Measurements from ENCODE around the gene PYCARD. TPM values are rescaled to one million over a fixed set of nuclear protein-coding genes. Genes with fewer than 3 reads are reported as not detected.

The PYCARD gene
- total RNA-seq, 1 experiment from 2014 or later = not detected

GRCh38 chr16:31224092-31224955 lies 21.8 kb upstream of the PYCARD start:
- DNase-seq (ENCODE audit: low read depth, low spot score) (no peak), ATAC-seq (no peak)
- intact Hi-C loops (cut with micrococcal nuclease) = no loop called here
- Histone ChIP-seq H3K9me2 (ENCODE audit: insufficient read depth) (no peaks in the 10 kb centered on the region), H3K9me3 (ENCODE audit: control insufficient read depth in 1 of 2, insufficient read depth in 1 of 2, low read depth in 1 of 2, low read length in 2 of 2) (no peaks in the 10 kb centered on the region), H3K79me2 (ENCODE audit: insufficient read depth, low read length) (no peaks in the 10 kb centered on the region), H3K4me2 (ENCODE audit: low read length) (no peak overlapping the region), H3K36me3 (ENCODE audit: control insufficient read depth in 1 of 2, insufficient read depth in 2 of 2, low read length in 2 of 2) (no peaks in the 10 kb centered on the region; a peak in 1 of 4 replicates), H3K27me3 (ENCODE audit: insufficient read depth, low read length) (no peaks in the 10 kb centered on the region), H2AFZ (ENCODE audit: low read depth, low read length, poor library complexity, severe bottlenecking) (no peak overlapping the region), H3K9ac (ENCODE audit: low read length) (no peak overlapping the region), H3K4me3 (replicated peaks in 1 of 2; ENCODE audit: low read depth in 1 of 2, low read length in 2 of 2) (no peak overlapping the region), H4K20me1 (ENCODE audit: insufficient read depth) (no peaks in the 10 kb centered on the region), H3K4me1 (ENCODE audit: control insufficient read depth in 1 of 2, insufficient read depth in 2 of 2, low read length in 2 of 2) (no peaks in the 10 kb centered on the region), H3K27ac (ENCODE audit: low read depth, low read length) (no peak overlapping the region; the same call in 1 of the 2 replicates)
- ChIA-PET POLR2A (no interaction called here), RAD21 (ENCODE audit: low non-redundant PET in 1 of 2, low total read pairs in 2 of 2, uncharacterized antibody in 2 of 2, unreplicated experiment in 2 of 2) (no interaction called here), CTCF (no interaction called here)
- BruUV-seq (replicated peaks) = no TSS peak
- no peak for TF ChIP-seq ZNF274 (IDR thresholded peaks at IDR 0.05; ENCODE audit: low read depth, low read length)
- TF ChIP-seq SP1 (IDR thresholded peaks at IDR 0.05; ENCODE audit: low read depth) = no peak
- no peak for TF ChIP-seq ZFX (IDR thresholded peaks at IDR 0.05)
- no peak for TF ChIP-seq POLR2A (IDR thresholded peaks at IDR 0.05; ENCODE audit: borderline replicate concordance, extremely low read depth, insufficient read depth, insufficient read length)
- no peak for TF ChIP-seq POLR2AphosphoS5 (IDR thresholded peaks at IDR 0.05; ENCODE audit: low read depth, low read length)
- no peak for TF ChIP-seq ATF3 (IDR thresholded peaks at IDR 0.05)
- no peak for TF ChIP-seq EZH2 (IDR thresholded peaks at IDR 0.05)
- TF ChIP-seq CBX3 (IDR thresholded peaks at IDR 0.05; ENCODE audit: low read depth) = no peak
- no peak for TF ChIP-seq ELF1 (IDR thresholded peaks at IDR 0.05; ENCODE audit: borderline replicate concordance, low read depth)
- TF ChIP-seq RAD21 (IDR thresholded peaks at IDR 0.05; ENCODE audit: low read depth) = no peak
- no peak for TF ChIP-seq SIN3A (IDR thresholded peaks at IDR 0.05; ENCODE audit: low read depth)
- TF ChIP-seq, protein P1, sequence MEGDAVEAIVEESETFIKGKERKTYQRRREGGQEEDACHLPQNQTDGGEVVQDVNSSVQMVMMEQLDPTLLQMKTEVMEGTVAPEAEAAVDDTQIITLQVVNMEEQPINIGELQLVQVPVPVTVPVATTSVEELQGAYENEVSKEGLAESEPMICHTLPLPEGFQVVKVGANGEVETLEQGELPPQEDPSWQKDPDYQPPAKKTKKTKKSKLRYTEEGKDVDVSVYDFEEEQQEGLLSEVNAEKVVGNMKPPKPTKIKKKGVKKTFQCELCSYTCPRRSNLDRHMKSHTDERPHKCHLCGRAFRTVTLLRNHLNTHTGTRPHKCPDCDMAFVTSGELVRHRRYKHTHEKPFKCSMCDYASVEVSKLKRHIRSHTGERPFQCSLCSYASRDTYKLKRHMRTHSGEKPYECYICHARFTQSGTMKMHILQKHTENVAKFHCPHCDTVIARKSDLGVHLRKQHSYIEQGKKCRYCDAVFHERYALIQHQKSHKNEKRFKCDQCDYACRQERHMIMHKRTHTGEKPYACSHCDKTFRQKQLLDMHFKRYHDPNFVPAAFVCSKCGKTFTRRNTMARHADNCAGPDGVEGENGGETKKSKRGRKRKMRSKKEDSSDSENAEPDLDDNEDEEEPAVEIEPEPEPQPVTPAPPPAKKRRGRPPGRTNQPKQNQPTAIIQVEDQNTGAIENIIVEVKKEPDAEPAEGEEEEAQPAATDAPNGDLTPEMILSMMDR (IDR thresholded peaks at IDR 0.05 in 2 of 3, conservative IDR thresholded peaks at IDR 0.05 in 1 of 3; ENCODE audit: borderline replicate concordance in 1 of 3, insufficient read depth in 1 of 3, low read depth in 2 of 3, low read length in 2 of 3) = no peak
- no peak for TF ChIP-seq JUND (IDR thresholded peaks at IDR 0.05)
- no peak for TF ChIP-seq SRF (IDR thresholded peaks at IDR 0.05; ENCODE audit: low read depth)
- TF ChIP-seq CEBPB (IDR thresholded peaks at IDR 0.05; ENCODE audit: low read depth) = no peak
- no peak for TF ChIP-seq EGR1 (IDR thresholded peaks at IDR 0.05; ENCODE audit: low read depth)

Data from HCT116 (cell line).